Upper lobe of right lung (tissue), 1 donor: ENCODE results near the gene DYRK1A. TPM values are rescaled to one million over a fixed set of nuclear protein-coding genes. Genes with fewer than 3 reads are reported as not detected.

Experiments used
- ATAC-seq: fragments of 200-7000 bp; cut with Tn5 transposase; one replicate; pipeline ENCODE4 v1.9.1; 2020; ENCODE audit warnings: mild to moderate bottlenecking, moderate library complexity
- DNase-seq: peaks from one replicate; pipeline ENCODE4 v3.0.0-alpha.2; 2020
- H3K27ac ChIP-seq: fragments of 200-600 bp; one replicate; pipeline ENCODE4 v1.8.0; 2022
- H3K27me3 ChIP-seq: fragments of 200-600 bp; one replicate; pipeline ENCODE4 v1.8.0; 2022; ENCODE audit warnings: mild to moderate bottlenecking
- H3K36me3 ChIP-seq: fragments of 200-600 bp; one replicate; pipeline ENCODE4 v1.8.0; 2022
- H3K4me1 ChIP-seq: fragments of 200-600 bp; one replicate; pipeline ENCODE4 v1.8.0; 2022
- H3K4me3 ChIP-seq: fragments of 200-600 bp; one replicate; pipeline ENCODE4 v1.8.0; 2022; ENCODE audit warnings: mild to moderate bottlenecking
- H3K9me3 ChIP-seq: fragments of 200-600 bp; one replicate; pipeline ENCODE4 v1.8.0; 2022
- CTCF ChIP-seq: fragments of 200-600 bp; IDR thresholded peaks from one replicate; pipeline ENCODE4 v1.8.0; 2022; ENCODE audit warnings: antibody characterized with exemption
- intact Hi-C: fragments of 100-400 bp; cut with DNase I; formaldehyde crosslinking; loops from one replicate; pipeline ENCODE4 v1.11.0; 2022
- total RNA-seq: library from RNA; stranded (reverse); fragmentation: NEBNext Ultra II Directional; extraction: Animal tissue kit (Norgen Biotek cat#: 25700); gene quantifications from one replicate; pipeline ENCODE4 v1.2.1, GENCODE V29; 2021
- donor health status: DM: no; HTN: yes; CAD: no; lungs with severe emphysema.

DYRK1A gene
- total RNA-seq, 1 donor from 2014 or later: 70.9 TPM

DNA sequence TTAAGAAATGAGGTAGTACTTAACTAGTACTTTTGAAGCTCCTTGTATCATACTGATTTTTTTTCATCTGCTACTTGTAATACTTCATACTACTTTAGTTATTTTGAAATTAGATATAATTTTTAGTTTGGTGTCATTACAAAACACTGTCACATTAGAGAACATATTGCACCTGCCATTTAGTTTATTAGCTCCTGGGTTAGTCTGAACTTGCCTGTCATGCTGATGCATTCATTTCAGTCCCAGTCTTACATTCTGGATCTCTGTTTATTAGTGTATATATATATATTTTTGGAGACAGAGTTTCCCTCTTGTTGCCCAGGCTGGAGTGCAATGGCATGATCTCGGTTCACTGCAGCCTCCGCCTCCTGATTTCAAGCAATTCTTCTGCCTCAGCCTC, 50.3 kb downstream of the DYRK1A start:
- Histone ChIP-seq H3K27me3 (no peaks in the 10 kb centered on the region), H3K4me1 (peaks cover 35% of the 10 kb centered on the region), H3K4me3 (no peak overlapping the region), H3K9me3 (no peaks in the 10 kb centered on the region), H3K36me3 (no peaks in the 10 kb centered on the region), H3K27ac (no peak overlapping the region)
- intact Hi-C loops: no loop called here
- no peak for ATAC-seq
- DNase-seq: no peak
- TF ChIP-seq CTCF: no peak

GRCh38 chr21:37419228-37419906, 52.8 kb downstream of the DYRK1A start:
- H3K36me3 ChIP-seq: no peaks in the 10 kb centered on the region

GRCh38 chr21:37421306-37421705, 54.7 kb downstream of the DYRK1A start:
- TF ChIP-seq CTCF: no peak
- intact Hi-C loops: no loop called here
- H3K4me3 ChIP-seq: no peak overlapping the region
- DNase-seq (no peak), ATAC-seq (no peak)
- H3K27me3 ChIP-seq: no peaks in the 10 kb centered on the region
- H3K27ac ChIP-seq: no peak overlapping the region
- peaks cover 10% of the 10 kb centered on the region for H3K4me1 ChIP-seq
- no peaks in the 10 kb centered on the region for H3K36me3 ChIP-seq
- H3K9me3 ChIP-seq: no peaks in the 10 kb centered on the region

More at GRCh38 chr21:37419228-37419906, 52.8 kb downstream of the DYRK1A start:
- no peak for TF ChIP-seq CTCF
- intact Hi-C loops: no loop called here
- Histone ChIP-seq H3K4me1 (peaks cover 15% of the 10 kb centered on the region), H3K4me3 (no peak overlapping the region), H3K27me3 (no peaks in the 10 kb centered on the region), H3K27ac (no peak overlapping the region), H3K9me3 (no peaks in the 10 kb centered on the region)
- DNase-seq (no peak), ATAC-seq (no peak)

DNA sequence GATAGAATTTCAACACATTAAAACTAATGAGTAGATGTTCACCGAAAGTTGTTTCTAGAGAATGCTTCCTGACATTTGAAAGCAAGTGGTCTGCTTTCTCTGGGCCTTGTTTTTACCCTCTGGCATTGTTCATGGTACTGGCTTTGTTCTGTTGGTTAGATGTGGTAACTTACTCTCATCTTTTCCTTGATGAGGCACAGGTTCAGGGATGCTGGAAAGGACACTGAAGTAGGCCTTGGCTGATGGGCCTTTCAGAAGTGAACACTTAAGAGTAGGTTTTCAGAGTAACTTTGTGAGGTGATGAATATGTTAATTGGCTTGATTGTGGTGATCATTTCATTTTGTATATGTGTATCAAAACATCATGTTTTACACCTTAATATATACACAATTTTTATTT, 55.8 kb downstream of the DYRK1A start:
- intact Hi-C loops: no loop called here
- Histone ChIP-seq H3K9me3 (no peaks in the 10 kb centered on the region), H3K27me3 (no peaks in the 10 kb centered on the region), H3K4me3 (no peak overlapping the region), H3K4me1 (peaks cover 10% of the 10 kb centered on the region), H3K27ac (no peak overlapping the region), H3K36me3 (no peaks in the 10 kb centered on the region)
- DNase-seq (no peak), ATAC-seq (no peak)
- no peak for TF ChIP-seq CTCF

DNA sequence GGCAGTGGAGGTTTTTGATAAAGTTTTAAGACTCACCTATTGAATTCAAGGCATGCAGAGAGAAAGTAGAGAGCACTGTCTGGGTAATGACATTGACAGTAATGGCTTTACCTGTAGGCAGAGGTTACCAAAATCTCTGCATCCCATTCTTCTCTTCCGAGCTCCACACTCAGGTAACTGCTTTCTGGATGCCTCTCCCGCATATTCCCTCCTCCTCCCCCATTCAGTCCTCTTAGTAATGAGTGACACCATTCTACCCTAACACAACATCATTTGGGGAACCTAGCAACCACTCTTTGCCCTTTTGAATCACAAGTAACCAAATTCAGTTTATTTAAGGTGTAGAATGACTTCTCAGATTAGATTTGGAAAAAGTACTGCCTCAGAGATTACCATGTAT, 56.5 kb downstream of the DYRK1A start:
- peaks cover 10% of the 10 kb centered on the region for H3K4me1 ChIP-seq
- no peaks in the 10 kb centered on the region for H3K27me3 ChIP-seq
- ATAC-seq (no peak), DNase-seq (no peak)
- no peak overlapping the region for H3K27ac ChIP-seq
- TF ChIP-seq CTCF: no peak
- intact Hi-C loops: no loop called here
- H3K4me3 ChIP-seq: no peak overlapping the region
- H3K36me3 ChIP-seq: no peaks in the 10 kb centered on the region
- H3K9me3 ChIP-seq: no peaks in the 10 kb centered on the region

- Histone ChIP-seq H3K9me3 (no peaks in the 10 kb centered on the region), H3K27me3 (no peaks in the 10 kb centered on the region), H3K27ac (no peak overlapping the region), H3K4me3 (no peak overlapping the region), H3K36me3 (no peaks in the 10 kb centered on the region), H3K4me1 (peaks cover 10% of the 10 kb centered on the region)
- DNase-seq: no peak
- ATAC-seq: no peak
- intact Hi-C loops: no loop called here
- no peak for TF ChIP-seq CTCF
These were observed 57.8 kb downstream of the DYRK1A start for GRCh38 chr21:37424396-37424795.
